SK-N-MC (cell line): ENCODE measurements around the gene PCDHGC4.

Experiments used
- DNase-seq: peaks from one replicate; pipeline ENCODE4 v3.0.0-alpha.2; 2011; ENCODE audit warnings: low read depth, low spot score
- H3K27ac ChIP-seq: fragments of 200-600 bp; sonication (generic); 2 replicates; pipeline ENCODE4 v1.5.1; 2016; ENCODE audit warnings: mixed run types
- H3K36me3 ChIP-seq: fragments of 200-600 bp; sonication (generic); 2 replicates; pipeline ENCODE4 v1.6.1; 2017; ENCODE audit warnings: antibody characterized with exemption, low read length, mixed read lengths; ENCODE audit not compliant: insufficient read depth
- H3K4me3 ChIP-seq: fragments of 200-600 bp; sonication (generic); 2 replicates; pipeline ENCODE4 v1.5.1; 2016
- H3K9ac ChIP-seq: fragments of 200-600 bp; sonication (generic); 2 replicates; pipeline ENCODE4 v1.8.0; 2017; ENCODE audit warnings: mixed run types, mixed read lengths; ENCODE audit not compliant: insufficient read length
- H3K9me3 ChIP-seq: fragments of 200-600 bp; sonication (generic); 2 replicates; pipeline ENCODE4 v1.6.1; 2017; ENCODE audit warnings: low read depth, mild to moderate bottlenecking, antibody characterized with exemption, low read length, moderate library complexity, mixed read lengths
- EZH2 ChIP-seq: fragments of 200-600 bp; sonication (generic); IDR thresholded peaks from one replicate; pipeline ENCODE4 v1.6.1; 2017; ENCODE audit warnings: antibody characterized with exemption
- FOXP2 ChIP-seq: optimal IDR thresholded peaks from 2 replicates; pipeline ENCODE3; 2011; ENCODE audit warnings: mild to moderate bottlenecking, moderate library complexity; ENCODE audit not compliant: insufficient read depth; ENCODE audit errors: extremely low read length, control extremely low read depth
- POLR2AphosphoS5 ChIP-seq: IDR thresholded peaks from 2 replicates; pipeline ENCODE4 v1.6.1; 2012; ENCODE audit warnings: mild to moderate bottlenecking, low read depth, low read length, borderline replicate concordance

PCDHGC4 gene

DNA sequence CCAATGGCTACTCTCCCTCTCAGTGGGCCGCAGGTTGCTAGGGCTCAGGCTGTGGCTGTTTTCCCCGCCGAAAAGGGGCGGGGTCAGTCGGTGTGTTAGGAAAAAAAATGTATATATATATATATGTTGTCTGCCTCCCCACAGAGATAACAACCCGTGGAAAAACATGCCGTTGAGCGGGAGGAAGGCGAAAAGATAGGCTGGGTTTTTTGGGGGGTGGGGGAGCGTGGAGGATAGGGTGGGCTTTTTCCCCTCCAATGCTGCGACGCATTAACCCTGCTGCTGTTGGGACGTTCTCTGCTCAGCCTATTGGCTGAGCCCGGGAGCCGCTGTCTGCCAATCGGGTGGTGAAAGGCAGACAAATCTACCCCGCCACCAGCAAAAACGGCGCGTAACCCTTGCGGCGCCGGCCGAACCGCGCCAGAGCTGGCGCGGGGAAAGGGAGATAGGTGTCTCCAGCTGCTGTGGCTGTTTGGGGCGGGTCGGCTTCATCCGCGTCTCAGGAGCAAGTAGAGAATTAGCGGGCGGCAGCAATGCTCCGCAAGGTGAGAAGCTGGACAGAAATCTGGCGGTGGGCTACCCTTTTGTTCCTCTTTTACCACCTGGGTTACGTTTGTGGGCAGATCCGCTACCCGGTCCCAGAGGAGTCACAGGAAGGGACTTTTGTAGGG lies at the start of gene PCDHGC4:
Gene PCDHGC4 (plus strand): TSS at position 390 of the 671 bp plus-strand sequence. CDS start 144 bp downstream, at position 534.
- H3K9me3 ChIP-seq: no peaks in the 10 kb centered on the region
- peak within 1 kb of the TSS; percentile 44 for H3K4me3 ChIP-seq
- H3K36me3 ChIP-seq: no peaks in the 10 kb centered on the region; the same call in 1 of the 2 replicates
- no peak for TF ChIP-seq POLR2AphosphoS5
- no peak for TF ChIP-seq EZH2
- TF ChIP-seq FOXP2: no peak
- H3K27ac ChIP-seq: 0 out of 2 replicates have a peak within 1 kb of the TSS, but pooled peaks have one; percentile 7
- DNase-seq: no peak
- H3K9ac ChIP-seq: no peak within 1 kb of the TSS

DNA sequence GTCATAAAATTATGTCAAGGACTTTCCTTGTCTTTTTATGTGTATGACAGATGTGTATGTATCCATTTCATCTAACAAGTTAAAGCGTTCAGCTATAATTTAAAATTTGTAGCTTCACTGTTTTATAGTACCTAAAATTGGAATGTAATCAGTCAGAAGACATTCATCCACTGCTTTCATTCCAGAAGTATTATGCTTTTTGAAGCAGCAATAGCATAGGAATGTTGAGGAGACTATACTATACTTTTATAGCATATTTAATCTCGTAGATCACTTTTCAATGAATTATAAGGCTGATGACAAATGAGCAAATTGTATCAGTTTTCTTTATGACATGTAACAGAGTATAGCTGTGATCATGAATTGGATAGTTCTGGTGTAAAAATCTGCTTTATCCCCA lies 47.6 kb upstream of the PCDHGC4 start:
- no peak overlapping the region for H3K9ac ChIP-seq
- no peak for TF ChIP-seq FOXP2
- TF ChIP-seq EZH2: no peak
- TF ChIP-seq POLR2AphosphoS5: no peak
- H3K9me3 ChIP-seq: no peaks in the 10 kb centered on the region
- no peak for DNase-seq
- no peaks in the 10 kb centered on the region for H3K36me3 ChIP-seq
- no peak overlapping the region for H3K4me3 ChIP-seq
- H3K27ac ChIP-seq: no peak overlapping the region

DNA sequence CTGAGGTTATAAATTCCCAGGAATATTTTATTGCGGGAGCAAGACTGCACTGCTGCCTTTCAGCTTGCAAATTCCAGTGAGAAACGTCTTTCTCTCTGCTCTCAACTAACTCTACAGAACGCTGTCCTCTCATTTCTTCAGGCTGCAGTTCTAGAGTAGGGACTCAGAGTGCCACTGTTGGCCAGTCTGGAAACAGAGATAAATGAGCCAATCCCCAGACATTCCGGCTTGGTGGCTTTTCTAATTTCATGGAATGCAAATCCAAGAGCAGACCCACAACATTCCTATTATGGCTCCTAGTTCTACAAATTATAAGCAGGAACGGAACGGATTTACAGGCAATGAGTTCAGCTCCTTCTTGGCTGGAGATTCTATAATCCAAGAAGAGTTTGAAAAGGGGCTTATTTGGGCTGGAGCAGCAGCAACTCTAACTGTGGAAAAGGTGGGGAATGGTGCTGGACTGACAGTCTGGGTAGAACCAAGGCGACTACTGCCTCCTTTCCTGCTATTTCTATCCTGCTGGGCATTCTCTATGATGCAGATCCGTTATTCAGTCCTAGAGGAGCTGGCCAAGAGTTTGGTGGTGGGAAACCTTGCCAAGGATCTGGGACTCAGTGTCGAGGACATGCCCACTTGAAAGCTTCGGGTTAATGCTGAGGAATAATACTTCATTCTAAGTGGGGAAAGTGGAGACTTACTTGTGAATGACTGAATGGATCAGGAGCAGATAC lies 45.3 kb upstream of the PCDHGC4 start:
- Histone ChIP-seq H3K36me3 (no peaks in the 10 kb centered on the region), H3K4me3 (no peak overlapping the region), H3K27ac (no peak overlapping the region), H3K9ac (no peak overlapping the region), H3K9me3 (no peaks in the 10 kb centered on the region)
- TF ChIP-seq FOXP2: no peak
- no peak for DNase-seq

GRCh38 chr5:141440341-141440740 lies 44.5 kb upstream of the PCDHGC4 start:
- TF ChIP-seq FOXP2 (no peak), EZH2 (no peak), POLR2AphosphoS5 (no peak)
- Histone ChIP-seq H3K36me3 (no peaks in the 10 kb centered on the region), H3K9me3 (no peaks in the 10 kb centered on the region), H3K27ac (no peak overlapping the region), H3K4me3 (no peak overlapping the region), H3K9ac (no peak overlapping the region)
- no peak for DNase-seq

- no peak overlapping the region for H3K4me3 ChIP-seq
- no peaks in the 10 kb centered on the region for H3K36me3 ChIP-seq
- no peak overlapping the region for H3K27ac ChIP-seq
- H3K9ac ChIP-seq: no peak overlapping the region
- DNase-seq: no peak
- no peaks in the 10 kb centered on the region for H3K9me3 ChIP-seq
- no peak for TF ChIP-seq EZH2
- TF ChIP-seq POLR2AphosphoS5: no peak
- no peak for TF ChIP-seq FOXP2
Observed at GRCh38 chr5:141441571-141442170, 43.2 kb upstream of the PCDHGC4 start.

GRCh38 chr5:141465351-141465750 lies 19.5 kb upstream of the PCDHGC4 start:
- no peak for DNase-seq
- no peak overlapping the region for H3K27ac ChIP-seq
- TF ChIP-seq FOXP2 (no peak), EZH2 (no peak), POLR2AphosphoS5 (no peak)
- no peak overlapping the region for H3K4me3 ChIP-seq
- no peak overlapping the region for H3K9ac ChIP-seq
- no peaks in the 10 kb centered on the region for H3K36me3 ChIP-seq
- no peaks in the 10 kb centered on the region for H3K9me3 ChIP-seq

GRCh38 chr5:141475625-141476131 lies 9.2 kb upstream of the PCDHGC4 start, which contains the start of gene PCDHGC3:
PCDHGC3 (plus strand) TSS chr5:141475966; CDS start chr5:141476117, 151 bp downstream.
- Histone ChIP-seq H3K27ac (no peak within 1 kb of the TSS), H3K9ac (peak within 1 kb of the TSS; percentile 72), H3K36me3 (peaks cover 12% of the 10 kb centered on the region; the same call in 1 of the 2 replicates), H3K4me3 (peak within 1 kb of the TSS; percentile 82), H3K9me3 (no peaks in the 10 kb centered on the region; the same call in 1 of the 2 replicates)
- DNase-seq: peak; percentile 45
- TF ChIP-seq EZH2 (no peak), POLR2AphosphoS5 (peak; percentile 72)
